Iris pigment epithelial cell (primary cell): Measurements from ENCODE around the gene CYTH3.
A peak's percentile ranks its signal among the peaks of the same experiment; 100 is the strongest.
"Not testable (repeated sequence)": the region's sequence is repeated elsewhere in the genome, so short reads cannot be mapped to it uniquely, and the experiment has no call there.

ENCODE experiments used
- DNase-seq: peaks from one replicate; pipeline ENCODE4 v3.0.0-alpha.2; 2011; ENCODE audit warnings: low read depth

Gene CYTH3

DNA sequence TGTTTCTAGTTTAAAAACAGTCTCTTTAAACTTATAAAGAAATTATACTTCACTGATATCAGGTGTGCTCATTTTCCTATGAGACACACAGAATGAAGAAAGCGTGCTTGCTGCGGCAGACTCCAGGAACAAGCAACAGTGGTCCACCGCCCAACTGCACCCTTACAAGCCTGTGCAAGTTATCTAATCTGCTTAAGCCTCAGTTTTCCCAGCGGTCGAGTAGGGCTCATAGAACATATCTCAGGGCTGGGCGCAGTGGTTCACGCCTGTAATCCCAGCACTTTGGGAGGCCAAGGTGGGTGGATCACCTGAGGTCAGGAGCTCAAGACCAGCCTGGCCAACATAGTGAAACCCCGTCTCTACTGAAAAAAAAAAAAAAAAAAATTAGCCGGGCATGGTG, 43.1 kb downstream of the CYTH3 start:
- not testable (repeated sequence) for DNase-seq

DNA sequence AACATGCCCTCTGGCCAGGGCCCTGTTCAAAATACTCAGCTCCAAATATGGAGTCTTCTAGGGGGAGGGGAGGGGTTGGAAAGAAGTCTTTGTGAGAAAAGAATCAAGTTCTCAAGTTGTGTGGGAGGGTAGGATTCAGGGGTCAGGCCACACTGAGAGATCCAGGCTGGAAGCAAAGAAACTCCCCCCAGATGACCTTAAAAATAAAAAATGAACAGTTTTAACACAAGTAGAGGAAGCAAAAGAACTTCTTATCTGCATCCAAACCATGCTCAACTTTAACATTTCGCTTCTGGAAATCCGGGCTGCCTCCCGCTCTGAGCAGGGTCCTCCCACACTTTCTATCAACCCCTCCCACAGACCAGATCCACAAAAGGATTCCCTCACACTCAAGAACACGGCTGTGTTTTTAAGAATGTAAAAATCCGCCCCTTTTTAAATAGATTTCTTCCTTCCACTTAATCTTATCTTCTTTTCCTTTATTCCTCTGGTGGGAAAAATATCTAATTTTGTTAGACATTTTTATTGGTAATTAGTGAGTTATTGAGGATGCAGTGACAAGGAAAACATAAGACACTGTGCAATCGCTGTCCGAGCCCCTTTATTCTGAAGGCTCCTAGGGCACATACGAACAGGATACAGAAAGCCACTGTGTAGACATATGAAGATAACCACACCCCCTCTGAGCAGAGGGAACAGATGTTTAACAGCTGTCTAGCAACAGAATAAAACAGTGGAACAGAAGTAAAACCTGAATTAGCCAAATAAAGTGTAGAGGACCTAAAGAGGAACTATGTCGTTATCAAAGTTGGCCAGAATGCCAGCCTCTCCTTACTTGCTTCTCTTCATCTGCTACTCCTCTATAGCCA, 43.8 kb downstream of the CYTH3 start:
- DNase-seq: no peak

DNA sequence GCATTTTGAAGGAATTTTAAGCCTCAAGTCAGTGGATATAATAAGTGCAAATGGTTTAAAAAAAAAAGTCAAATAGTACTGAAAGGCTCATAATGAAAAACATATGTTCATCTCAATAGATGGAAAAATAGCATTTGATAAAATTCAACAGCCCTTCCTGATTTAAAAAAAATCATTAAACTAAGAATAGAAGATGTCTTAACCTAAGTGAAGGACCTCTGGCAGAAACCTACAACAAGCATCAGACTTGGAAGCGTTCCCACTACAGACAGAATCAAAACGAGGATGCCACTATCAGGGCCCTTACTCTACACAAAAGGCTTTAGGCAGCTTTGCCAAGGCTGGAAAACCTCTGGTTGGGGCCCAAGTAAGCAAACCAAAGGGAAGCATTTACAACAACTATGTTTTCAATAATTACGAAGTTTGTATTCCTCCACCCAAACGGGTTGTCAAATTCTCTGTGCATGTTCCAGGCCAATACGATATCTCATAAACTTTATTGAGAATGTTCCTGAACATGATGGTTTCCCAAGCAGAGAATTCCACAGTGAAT, 45.1 kb downstream of the CYTH3 start:
- peak; percentile 52 for DNase-seq

DNA sequence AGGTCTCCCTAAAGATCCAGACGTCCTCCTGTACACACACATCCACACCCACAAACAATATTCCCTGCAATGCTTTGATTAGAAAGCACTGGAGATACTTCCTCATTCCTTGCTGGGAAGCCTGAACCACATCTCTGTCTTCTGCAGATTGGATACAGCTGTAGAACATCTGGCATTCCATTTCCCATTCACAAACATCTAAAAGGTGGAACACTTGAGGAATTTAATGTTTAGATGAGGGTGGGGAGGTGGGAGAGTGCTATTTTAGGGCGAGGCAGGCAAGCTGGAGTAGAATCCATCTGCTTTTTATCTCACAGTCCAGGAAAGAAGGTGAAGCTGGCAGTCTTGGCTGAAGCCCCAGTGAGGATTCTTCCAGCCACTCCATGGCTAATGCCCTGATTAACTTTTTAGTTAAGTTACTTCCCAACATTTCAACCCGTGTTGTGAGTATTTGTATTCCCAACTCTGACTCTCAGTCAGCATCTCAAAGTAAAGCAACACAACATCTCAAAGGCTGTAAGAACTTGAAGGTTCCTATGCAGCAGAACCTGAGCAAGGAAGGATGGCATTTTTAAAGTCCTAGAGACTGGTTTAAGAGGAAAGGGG, 46.1 kb downstream of the CYTH3 start:
- no peak for DNase-seq

DNA sequence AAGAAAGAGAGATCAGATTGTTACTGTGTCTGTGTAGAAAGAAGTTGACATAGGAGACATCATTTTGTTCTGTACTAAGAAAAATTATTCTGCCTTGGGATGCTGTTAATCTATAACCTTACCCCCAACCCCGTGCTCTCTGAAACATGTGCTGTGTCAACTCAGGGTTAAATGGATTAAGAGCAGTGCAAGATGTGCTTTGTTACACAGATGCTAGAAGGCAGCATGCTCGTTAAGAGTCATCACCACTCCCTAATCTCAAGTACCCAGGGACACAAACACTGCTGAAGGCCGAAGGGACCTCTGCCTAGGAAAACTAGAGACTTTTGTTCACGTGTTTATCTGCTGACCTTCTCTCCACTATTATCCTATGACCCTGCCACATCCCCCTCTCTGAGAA, 49.0 kb downstream of the CYTH3 start:
- not testable (repeated sequence) for DNase-seq

DNA sequence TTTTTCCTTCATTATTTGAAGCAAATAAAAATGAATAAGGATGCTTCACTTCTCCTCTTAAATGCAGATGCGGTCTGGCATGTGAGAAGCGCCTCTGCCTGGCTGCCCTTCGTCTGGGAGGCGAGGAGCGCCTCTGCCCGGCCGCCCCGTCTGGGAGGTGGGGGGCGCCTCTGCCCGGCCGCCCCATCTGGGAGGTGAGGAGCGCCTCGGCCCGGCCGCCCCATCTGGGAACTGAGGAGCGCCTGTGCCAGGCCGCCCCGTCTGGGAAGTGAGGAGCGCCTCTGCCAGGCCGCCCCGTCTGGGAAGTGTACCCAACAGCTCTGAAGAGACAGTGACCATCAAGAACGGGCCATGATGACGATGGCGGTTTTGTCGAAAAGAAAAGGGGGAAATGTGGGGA, 49.4 kb downstream of the CYTH3 start:
- DNase-seq: not testable (repeated sequence)

DNA sequence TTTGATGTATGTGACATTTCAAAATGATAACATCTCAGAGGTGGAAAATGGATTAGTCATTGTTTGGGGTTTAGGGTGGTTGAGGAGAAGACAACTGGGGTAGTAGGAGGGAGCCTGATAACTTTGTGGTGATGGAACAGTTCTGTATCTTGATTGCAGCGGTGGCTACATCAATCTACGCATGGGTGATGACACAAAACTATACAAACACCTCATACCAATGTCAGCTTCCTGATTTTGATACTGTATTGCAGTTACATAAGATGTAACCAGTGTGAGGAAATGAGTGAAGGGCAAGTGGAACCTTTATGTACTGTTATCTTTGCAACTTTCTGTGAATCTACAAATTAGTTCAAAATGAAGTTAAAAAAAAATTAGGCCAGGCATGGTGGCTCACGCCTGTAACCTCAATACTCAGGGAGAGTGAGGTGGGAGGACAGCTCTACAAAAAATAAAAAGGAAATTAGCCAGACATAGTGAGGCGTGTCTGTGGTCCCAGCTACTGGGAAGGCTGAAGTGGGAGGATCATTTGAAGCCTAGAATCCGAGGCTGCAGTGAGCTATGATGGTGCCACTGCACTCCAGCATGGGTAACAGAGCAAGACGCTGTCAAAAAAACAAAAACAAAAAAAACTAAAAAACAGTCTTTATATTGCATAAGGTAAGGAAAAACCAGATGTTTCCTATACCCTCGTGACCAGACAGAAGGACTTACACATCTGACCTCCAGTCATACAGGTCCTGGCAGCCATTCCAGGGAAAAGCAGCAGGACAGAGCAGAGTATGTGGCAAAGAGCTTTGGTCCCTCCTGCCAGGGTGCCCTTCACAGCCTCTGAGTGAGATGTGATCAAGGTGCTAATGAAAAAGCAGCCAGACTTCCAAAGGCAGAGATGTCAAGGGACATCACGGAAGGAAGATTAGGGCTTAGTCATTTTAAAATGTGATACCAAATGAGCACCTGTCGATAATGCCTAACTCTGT, 50.8 kb downstream of the CYTH3 start:
- peak; percentile 55 for DNase-seq

DNA sequence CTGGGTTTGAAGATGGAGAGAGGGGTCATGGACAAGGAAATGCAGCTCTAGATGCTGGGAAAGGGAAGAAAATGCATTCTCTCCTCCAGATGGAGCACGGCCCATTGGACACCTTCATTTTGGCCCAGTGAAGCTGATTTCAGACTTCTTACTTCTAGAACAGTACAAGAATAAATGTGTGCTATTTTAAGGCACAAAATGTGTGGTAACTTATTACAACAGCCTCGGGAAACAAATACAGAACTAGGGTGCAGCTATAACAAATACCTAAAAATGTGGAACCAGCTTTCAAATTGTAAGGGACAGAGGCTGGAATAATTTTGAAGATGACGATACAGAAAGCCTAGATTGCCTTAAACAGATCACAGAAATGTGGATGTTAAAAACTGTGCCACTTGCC, 54.1 kb downstream of the CYTH3 start:
- DNase-seq: no peak

DNA sequence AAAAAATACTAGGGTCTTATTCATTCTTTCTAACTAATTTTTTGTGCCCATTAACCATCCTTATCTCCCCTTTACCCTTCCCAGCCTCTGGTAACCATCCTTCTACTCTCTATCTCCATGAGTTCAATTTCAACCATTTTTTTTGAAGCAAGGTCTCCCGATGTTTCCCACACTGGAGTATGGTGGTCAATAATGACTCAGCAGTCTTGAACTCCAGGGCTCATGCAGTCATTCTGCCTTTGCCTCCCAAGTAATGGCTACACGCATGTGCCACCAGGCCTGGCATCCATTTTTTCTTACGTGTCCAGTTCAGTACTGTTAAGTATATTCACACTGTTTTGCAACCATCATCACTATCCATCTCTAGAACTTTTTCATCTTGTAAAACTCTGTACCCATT, 60.4 kb downstream of the CYTH3 start:
- DNase-seq: no peak

DNA sequence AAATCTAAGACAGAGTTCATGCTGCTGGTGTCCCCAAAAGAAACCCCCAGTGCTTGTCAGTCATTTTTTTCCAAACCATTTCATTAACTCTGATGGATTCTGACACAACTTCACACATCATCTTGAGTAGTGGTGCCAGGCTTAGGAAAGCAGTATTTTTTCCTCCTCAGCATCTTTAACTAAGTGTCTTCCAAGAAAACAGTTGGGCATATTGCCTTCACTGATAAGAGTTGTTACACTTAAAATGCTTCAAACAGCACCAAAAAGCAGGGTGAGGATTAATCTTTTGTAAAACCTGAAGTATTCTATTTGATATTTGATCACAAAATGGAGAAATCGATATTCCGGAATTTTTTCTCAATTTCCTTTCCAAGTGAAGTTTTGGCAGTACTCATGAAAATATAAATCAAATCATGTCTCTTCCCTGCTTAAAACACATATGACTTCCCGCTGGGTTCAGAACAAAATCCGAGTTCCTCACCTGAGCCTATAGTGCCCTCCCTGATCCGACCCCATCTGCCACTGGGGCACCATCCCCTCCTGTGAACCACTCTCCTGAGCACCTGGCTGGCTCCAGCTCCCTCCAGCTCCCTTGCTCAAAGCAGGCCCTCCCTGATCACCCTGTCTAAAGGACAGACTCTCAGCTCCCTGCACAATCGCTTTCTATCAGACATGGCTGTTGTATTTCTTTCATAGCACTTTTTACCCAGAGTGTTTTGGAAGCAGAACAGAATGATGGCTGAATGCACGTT, 61.6 kb downstream of the CYTH3 start:
- no peak for DNase-seq

DNA sequence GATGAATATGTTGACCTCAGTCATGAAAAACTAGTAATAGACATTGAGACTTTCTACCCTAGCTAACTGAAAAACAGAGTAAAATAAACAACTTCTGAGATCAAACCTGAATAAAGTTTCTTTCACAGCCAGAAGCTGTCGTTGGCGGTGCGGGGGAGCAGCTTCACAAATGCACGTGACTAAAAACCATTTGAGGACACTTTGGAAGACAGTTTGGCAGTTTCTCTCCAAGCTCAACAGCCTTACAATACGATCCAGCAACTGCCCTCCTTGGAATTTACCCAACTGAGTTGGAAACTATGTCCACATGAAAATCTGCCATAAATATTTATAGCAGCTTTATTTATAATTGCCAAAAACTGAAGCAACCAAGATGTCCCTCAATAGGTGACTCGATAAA, 63.1 kb downstream of the CYTH3 start:
- no peak for DNase-seq

DNA sequence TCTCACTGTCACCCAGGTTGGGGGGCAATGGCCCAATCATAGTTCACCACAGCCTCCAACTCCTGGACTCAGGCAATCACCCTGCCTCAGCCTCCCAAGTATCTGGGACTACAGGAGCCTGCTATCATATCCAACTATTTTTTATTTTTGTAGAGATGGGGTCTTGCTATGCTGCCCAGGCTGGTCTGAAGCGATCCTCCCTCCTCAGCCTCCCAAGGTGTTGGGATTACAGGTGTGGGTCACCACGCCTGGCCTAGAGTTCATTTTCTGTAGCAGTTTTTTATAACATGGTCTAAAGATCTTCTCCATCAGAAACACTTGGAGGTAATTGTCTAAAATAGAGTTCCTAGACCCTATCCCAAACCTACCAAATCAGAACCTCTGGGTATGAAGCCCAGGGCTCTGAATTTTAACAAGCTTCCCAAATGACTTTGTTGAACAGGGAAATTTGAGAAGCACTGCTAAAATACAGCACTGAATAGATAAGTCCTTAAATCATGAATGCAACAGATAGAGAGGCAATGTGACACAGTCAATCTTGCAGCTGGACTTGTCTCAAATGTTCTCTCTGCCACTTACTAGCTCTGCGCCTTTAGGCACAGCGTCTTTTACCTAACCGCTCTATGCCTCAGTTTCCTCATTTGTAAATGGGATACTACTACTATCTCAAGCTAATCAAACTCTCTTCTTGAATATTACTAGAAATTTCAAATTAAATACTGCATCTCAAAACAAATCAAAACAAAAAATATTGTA, 63.7 kb downstream of the CYTH3 start:
- DNase-seq: no peak

DNA sequence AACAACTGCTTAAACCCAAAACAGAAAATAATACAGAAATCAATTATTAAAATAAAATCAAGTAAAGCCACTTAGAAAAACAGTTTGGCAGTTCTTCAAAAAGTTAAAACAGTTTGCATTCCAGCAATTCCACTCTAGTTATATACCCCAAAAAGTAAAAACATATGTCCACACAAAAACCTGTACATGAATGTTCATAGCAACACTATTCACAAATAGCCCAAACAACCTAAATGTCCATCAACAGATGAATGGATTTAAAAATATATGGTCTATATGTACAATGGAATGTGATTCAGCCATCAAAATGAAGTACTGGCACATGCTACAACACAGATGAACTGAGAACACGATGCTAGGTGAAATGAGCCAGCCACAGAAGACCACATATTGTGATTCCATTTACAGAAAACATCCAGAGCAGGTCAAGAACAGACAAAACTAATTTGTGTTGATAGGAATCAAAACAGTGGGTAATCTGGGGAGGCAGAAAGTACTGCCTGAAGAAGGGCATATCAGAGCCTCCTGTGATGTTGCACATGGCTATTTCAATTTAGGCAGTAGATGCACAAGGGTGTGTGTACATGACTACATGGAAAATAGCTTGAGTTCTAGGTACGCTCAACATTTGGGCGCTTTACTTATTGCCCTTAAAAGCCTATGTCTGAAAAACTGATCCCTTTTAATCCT, 66.3 kb downstream of the CYTH3 start:
- peak; percentile 35 for DNase-seq

DNA sequence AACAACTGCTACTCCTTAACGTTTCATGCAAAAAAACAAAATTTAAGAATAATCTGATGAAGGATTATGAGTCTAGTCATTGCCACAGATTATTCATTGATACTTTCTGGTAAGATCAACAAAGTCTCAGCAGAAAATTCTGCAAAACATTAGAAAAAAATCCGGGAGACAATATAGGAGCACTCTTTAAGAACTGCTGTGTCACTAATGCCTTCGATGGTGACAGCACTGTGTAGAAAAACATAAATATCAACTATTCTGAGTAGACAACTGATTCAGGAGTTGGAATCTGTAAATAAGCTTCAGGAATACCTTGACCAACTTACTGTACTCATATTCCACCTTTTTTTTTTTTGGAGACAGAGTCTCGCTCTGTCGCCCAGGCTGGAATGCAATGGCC, 69.0 kb downstream of the CYTH3 start:
- no peak for DNase-seq

DNA sequence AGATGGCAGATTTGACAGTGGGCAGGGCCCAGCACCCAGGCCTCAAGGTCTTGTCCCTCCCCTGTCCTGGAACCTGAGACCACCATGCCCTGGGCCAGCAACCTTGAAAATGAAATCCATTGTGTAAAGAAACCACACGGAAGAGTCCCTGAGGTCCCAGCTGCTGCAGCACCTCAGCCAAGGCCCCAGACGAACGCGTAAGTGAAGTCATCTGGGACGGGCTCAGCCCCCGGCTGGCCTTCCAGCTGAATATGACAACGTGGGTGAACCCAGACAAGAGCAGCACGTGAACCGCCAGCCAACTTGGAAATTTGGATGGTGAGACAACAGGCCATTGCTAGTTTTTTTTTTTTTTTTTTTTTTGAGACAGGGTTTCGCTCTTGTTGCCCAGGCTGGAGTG, 70.3 kb downstream of the CYTH3 start:
- no peak for DNase-seq

DNA sequence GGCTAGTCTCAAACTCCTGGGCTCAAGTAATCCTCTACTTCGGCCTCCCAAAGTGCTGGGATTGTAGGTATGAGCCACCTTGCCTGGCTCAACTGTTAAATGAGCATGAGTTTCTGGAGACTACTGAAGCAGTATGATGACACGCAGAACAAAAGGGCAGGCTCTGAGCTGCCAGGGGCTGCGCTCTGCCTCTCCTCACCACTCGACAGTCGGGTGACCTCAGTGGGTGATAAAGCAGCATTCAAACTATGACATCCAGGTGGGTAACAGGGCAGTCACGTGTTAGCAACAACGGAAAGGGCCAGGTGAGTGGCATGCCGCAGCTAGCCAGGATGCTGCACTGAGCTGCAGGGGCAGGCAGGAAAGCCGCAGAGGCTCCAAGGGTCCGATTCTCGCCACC, 71.5 kb downstream of the CYTH3 start:
- no peak for DNase-seq

DNA sequence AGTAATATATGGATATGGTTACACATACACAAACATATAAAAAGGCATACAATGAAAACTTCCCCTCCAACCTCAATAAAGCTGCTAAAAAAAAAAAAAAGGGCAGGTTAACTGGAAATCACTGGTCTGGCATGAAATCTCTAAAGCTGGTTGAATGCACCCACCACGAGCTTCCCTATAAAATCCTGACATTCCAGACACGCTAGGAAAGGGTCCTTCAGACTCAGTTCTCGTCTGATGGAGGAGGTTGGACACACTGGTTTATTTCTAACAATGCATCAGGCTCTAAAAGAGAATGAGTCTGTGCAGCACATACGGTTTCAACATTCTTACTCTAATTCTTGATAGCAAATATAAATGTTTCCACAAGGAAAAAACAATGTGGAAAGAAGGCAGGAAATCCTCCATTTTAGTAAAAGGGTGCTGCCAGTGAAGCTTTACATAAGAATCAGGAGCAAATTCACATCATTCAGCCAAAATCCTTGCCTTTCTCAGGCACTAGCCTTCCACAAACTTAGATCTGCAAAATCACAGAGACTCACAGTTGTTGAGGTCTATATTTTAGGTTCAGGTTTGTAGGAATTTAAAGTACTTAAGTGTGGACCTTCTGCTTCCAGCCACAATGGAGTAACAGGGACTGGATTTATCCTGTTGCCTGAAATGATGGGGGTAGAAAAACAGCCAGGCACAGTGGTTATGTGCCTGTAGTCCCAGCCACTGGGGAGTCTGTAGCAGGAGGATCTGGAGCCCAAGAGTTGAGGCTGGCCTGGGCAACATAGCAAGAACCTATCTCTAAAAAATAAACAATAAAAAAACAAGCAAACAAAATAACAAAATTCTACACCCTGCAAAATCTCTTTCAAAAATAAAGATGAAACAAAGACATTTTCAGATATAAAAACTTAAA, 73.5 kb downstream of the CYTH3 start:
- DNase-seq: no peak

DNA sequence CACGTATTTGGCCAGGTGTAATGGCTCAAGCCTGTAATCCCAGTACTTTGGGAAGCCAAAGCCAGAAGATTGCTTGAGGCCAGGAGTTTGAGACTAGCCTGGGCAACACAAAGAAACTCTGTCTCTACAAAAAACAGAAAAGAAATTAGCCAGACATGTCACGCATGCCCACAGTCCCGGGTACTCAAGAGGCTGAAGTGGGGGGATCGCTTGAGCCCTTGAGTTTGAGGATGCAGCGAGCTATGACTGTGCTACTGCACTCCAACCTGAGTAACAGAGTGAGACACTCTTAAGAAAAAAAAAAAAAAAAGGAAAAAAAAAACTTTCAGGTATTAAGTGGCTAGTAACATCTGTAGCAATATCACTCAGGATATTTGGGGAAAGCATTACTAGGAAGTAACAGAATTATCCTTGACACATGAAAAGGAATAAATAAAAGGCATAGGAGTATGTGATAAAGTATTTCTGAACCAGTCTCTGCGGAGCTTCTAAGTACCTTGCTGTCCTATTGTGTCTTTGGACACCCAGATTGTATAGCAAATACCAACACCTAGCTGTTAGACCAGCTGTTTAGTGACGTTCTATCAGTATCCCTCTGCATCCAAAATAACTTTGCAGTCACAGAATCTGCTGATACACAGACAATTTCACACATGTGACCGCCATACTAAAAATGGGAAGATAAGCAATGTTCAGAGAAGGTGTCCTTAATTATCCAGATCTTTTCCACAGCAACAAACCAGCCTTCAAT, 74.4 kb downstream of the CYTH3 start:
- no peak for DNase-seq
